ENCODE measurements around the gene GALNT1. TPM values are rescaled to one million over a fixed set of nuclear protein-coding genes. Genes with fewer than 3 reads are reported as not detected.

Gene GALNT1
- total RNA-seq, 1 donor from 2014 or later: 74.5 TPM

DNA sequence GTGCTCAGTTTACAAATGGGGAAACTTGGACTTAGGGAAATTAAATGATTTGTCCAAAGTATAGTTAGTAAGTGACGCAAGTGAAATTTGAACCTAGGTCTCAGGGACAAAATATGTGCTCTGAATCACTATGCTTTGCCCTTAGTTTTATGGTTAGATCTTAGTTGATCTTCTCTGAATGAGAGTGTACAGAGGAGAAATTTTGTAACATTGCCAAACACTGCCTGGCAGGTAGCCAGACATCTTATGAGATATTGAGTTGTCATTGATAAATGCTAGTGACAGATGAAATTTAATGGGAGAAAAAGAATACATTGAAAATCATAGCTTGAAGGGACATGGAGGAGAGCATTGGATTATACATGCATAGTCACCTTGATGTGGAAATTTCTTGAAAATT lies 91.4 kb downstream of the GALNT1 start:
- H3K27me3 ChIP-seq: no peaks in the 10 kb centered on the region
- intact Hi-C loops (cut with DNase I): no loop called here
- H3K4me1 ChIP-seq: no peaks in the 10 kb centered on the region
- H3K9me3 ChIP-seq: no peaks in the 10 kb centered on the region
- no peak for DNase-seq
- no peaks in the 10 kb centered on the region for H3K36me3 ChIP-seq
- no peak for TF ChIP-seq CTCF (IDR thresholded peaks at IDR 0.05)
- H3K4me3 ChIP-seq: no peak overlapping the region
- H3K27ac ChIP-seq: no peak overlapping the region
- ATAC-seq: no peak

GRCh38 chr18:35673682-35674081 lies 92.1 kb downstream of the GALNT1 start:
- no peak overlapping the region for H3K27ac ChIP-seq
- no peaks in the 10 kb centered on the region for H3K4me1 ChIP-seq
- H3K27me3 ChIP-seq: no peaks in the 10 kb centered on the region
- ATAC-seq: no peak
- intact Hi-C loops (cut with DNase I): no loop called here
- no peaks in the 10 kb centered on the region for H3K9me3 ChIP-seq
- no peak for TF ChIP-seq CTCF (IDR thresholded peaks at IDR 0.05)
- DNase-seq: no peak
- H3K4me3 ChIP-seq: no peak overlapping the region
- no peaks in the 10 kb centered on the region for H3K36me3 ChIP-seq

- TF ChIP-seq CTCF (IDR thresholded peaks at IDR 0.05): no peak
- DNase-seq (no peak), ATAC-seq (no peak)
- Histone ChIP-seq H3K4me3 (no peak overlapping the region), H3K9me3 (no peaks in the 10 kb centered on the region), H3K4me1 (no peaks in the 10 kb centered on the region), H3K27ac (no peak overlapping the region), H3K36me3 (peaks cover 10% of the 10 kb centered on the region), H3K27me3 (no peaks in the 10 kb centered on the region)
- intact Hi-C loops (cut with DNase I): no loop called here
Observed at GRCh38 chr18:35680139-35680551, 98.6 kb downstream of the GALNT1 start.

- no peak for TF ChIP-seq CTCF (IDR thresholded peaks at IDR 0.05)
- ATAC-seq (no peak), DNase-seq (no peak)
- H3K4me1 ChIP-seq: no peaks in the 10 kb centered on the region
- H3K27ac ChIP-seq: no peak overlapping the region
- H3K9me3 ChIP-seq: no peaks in the 10 kb centered on the region
- H3K4me3 ChIP-seq: no peak overlapping the region
- H3K36me3 ChIP-seq: peaks cover 20% of the 10 kb centered on the region
- intact Hi-C loops (cut with DNase I): no loop called here
- H3K27me3 ChIP-seq: no peaks in the 10 kb centered on the region
Observed at GRCh38 chr18:35682281-35682867, 100.8 kb downstream of the GALNT1 start.

- Histone ChIP-seq H3K9me3 (no peaks in the 10 kb centered on the region), H3K4me3 (no peak overlapping the region), H3K27me3 (no peaks in the 10 kb centered on the region), H3K4me1 (no peaks in the 10 kb centered on the region), H3K36me3 (peaks cover 20% of the 10 kb centered on the region), H3K27ac (no peak overlapping the region)
- TF ChIP-seq CTCF (IDR thresholded peaks at IDR 0.05): no peak
- intact Hi-C loops (cut with DNase I): no loop called here
- DNase-seq (no peak), ATAC-seq (no peak)
Observed at GRCh38 chr18:35683021-35683420, 101.5 kb downstream of the GALNT1 start.

- Histone ChIP-seq H3K36me3 (peaks cover 37% of the 10 kb centered on the region), H3K4me1 (no peaks in the 10 kb centered on the region), H3K27ac (no peak overlapping the region), H3K9me3 (no peaks in the 10 kb centered on the region), H3K27me3 (no peaks in the 10 kb centered on the region), H3K4me3 (no peak overlapping the region)
- no peak for TF ChIP-seq CTCF (IDR thresholded peaks at IDR 0.05)
- DNase-seq: no peak
- no peak for ATAC-seq
- intact Hi-C loops (cut with DNase I): no loop called here
Observed at GRCh38 chr18:35688757-35689156, 107.2 kb downstream of the GALNT1 start.
